Measurements from ENCODE around the gene ZNG1A.

- TF ChIP-seq CTCF (conservative IDR thresholded peaks at IDR 0.05; ENCODE audit: low read depth, low read length): no peak
- no peak for TF ChIP-seq EZH2 (IDR thresholded peaks at IDR 0.05; ENCODE audit: low read length, unreplicated experiment)
- no peak for TF ChIP-seq EZH2phosphoT487 (IDR thresholded peaks at IDR 0.05; ENCODE audit: borderline replicate concordance, low read length)
These were observed 45.2 kb upstream of the ZNG1A start for GRCh38 chr9:224026-224425.
